Stimulated activated CD8-positive, alpha-beta memory T cell treated with anti-CD3 and anti-CD28 coated beads, Interleukin-15, amount 100 ng/mL, for 48 hours (primary cell): ENCODE results near the gene D2HGDH.
"Not testable (repeated sequence)": the region's sequence is repeated elsewhere in the genome, so short reads cannot be mapped to it uniquely, and the experiment has no call there.

Experiments
- DNase-seq, 2 donors: peaks; one replicate each; pipeline ENCODE4 v3.0.0-alpha.2; 2020; ENCODE audit warnings: low read depth in 2 of 2

Gene D2HGDH

GRCh38 chr2:241748468-241749256, 14.2 kb downstream of the D2HGDH start:
- no peak for DNase-seq

GRCh38 chr2:241750076-241750840, 15.8 kb downstream of the D2HGDH start:
- DNase-seq, result no peak

- no peak for DNase-seq
Observed at GRCh38 chr2:241751152-241751551, 16.7 kb downstream of the D2HGDH start.

- DNase-seq, result no peak
Observed at GRCh38 chr2:241751776-241752175, 17.3 kb downstream of the D2HGDH start.

- DNase-seq, result no peak
Observed at GRCh38 chr2:241752253-241752652, 17.8 kb downstream of the D2HGDH start.

GRCh38 chr2:241752689-241753276, 18.4 kb downstream of the D2HGDH start:
- no peak for DNase-seq

- DNase-seq, result no peak
Observed at GRCh38 chr2:241753493-241753892, 19.1 kb downstream of the D2HGDH start.

- no peak for DNase-seq
Observed at GRCh38 chr2:241754042-241754441, 19.6 kb downstream of the D2HGDH start.

GRCh38 chr2:241755166-241755565, 20.7 kb downstream of the D2HGDH start:
- no peak for DNase-seq

- no peak for DNase-seq
Observed at GRCh38 chr2:241755777-241756176, 21.3 kb downstream of the D2HGDH start.

GRCh38 chr2:241759067-241759807, 24.8 kb downstream of the D2HGDH start:
- DNase-seq, result no peak

GRCh38 chr2:241759893-241760292, 25.5 kb downstream of the D2HGDH start:
- not testable (repeated sequence) for DNase-seq

- DNase-seq, result no peak
Observed at GRCh38 chr2:241760301-241760771, 25.9 kb downstream of the D2HGDH start.

GRCh38 chr2:241762321-241762932, 28.0 kb downstream of the D2HGDH start:
- no peak for DNase-seq

GRCh38 chr2:241762933-241763369, 28.5 kb downstream of the D2HGDH start:
- peak; percentile 59 to 67 for DNase-seq

GRCh38 chr2:241763551-241764274, 29.3 kb downstream of the D2HGDH start:
- DNase-seq, result no peak

- DNase-seq, result no peak
Observed at GRCh38 chr2:241764275-241765241, 30.1 kb downstream of the D2HGDH start.

GRCh38 chr2:241767464-241768250, 33.2 kb downstream of the D2HGDH start:
- DNase-seq, result no peak
